Ammon's horn (tissue), 1 donor: Measurements from ENCODE around the gene GUCA2A.
A peak's percentile ranks its signal among the peaks of the same experiment; 100 is the strongest.

Source experiments
- DNase-seq: peaks from one replicate; pipeline ENCODE4 v3.0.0-alpha.2; 2016; ENCODE audit warnings: low spot score

The GUCA2A gene

DNA sequence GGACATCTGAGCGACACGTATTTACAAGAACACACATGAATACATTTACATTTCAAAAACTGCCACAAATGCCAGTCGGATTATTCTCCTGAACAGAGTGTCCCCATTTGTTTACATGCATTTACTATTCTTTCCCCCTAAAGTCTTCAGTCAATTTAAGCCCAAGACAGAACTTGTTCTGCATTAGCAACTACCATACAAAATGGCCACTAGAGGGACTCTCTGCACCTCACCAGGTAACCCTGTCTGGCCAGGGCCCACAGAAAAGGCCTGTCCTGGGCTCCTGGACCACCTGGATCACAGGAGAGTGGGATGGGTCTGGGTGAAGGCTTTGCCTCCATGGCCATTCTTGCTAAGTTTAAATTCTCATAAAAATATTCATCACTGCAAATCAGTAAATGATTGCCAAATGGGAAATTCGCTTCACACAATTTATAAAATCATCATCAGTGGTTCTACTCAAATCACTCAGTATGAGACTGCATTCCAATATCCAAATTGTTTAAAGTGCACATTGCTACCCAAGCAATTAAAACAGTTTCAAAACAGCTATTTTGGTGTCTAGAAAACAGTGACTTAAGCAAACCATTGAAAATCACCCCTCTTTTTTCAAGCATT lies 12.5 kb upstream of the GUCA2A start:
- peak; percentile 63 for DNase-seq

DNA sequence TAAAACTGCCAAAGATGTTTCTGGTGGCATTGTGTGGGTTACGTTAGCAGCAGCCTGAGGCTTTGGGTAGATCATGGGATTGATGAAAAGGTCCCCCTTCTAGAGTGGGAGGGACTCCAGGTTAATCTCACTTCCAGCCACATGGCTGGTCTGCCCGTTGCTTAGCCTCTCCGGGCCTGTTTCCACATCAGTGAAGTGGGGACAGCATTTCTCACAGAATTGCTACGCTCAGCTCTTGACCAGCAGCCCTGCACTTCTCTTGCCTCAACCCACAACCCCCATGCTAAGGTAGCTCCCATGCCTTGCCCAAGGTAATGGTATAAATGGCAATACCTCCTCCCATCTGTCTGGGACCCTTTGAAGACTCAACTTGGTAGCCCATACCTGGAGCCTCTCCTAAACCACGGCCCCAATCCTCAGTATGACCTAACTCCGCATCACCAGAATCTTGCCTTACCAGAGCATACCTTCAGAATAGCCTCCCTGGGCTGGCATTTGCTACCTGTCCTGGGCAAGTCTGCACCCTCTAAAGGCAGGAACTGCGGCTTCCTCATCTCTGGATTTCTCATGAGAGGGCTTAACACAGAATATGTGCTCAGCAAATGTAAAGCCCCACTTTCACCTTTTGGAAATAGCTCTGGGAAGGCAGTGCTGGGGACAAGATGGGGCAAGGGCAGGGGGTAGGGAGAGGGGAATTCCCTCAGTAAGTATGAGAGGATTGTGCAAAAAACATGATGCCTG lies 10.9 kb upstream of the GUCA2A start:
- no peak for DNase-seq

DNA sequence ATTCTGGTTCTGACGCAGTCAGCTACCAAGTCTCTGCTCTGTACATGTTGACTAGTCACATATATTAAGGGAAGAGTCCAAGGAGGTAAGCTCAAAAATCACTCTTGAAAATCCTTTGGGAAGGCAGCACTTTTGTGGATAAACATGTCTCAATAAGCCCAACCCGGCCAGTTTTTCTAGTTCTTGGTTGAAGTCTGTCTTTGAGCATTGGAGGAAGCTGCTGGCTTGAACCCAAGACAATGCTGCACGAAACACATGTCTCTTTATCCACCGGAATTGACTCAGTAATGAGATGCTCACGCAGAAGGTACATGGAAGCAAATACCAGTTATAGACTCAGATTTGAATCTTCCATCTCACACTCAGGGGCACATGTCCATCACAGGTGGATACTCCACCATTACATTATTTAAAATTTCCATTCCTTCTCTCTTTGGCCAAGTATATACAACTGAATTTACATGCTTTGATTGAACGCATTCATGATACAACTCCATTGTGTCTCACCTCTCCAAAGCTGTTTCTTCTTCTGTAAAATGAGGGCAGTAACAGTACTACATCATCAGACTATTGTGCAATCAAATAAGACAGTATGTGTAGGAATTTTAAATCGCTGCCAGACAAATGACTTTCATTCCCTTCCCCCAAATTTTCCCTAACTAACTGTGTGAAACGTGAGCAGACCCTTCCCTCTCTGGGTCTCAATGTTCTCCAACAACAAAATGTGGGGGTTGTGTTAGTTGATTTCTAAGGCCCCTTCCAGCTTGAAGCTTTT lies 9.6 kb upstream of the GUCA2A start:
- DNase-seq, result peak; percentile 44

DNA sequence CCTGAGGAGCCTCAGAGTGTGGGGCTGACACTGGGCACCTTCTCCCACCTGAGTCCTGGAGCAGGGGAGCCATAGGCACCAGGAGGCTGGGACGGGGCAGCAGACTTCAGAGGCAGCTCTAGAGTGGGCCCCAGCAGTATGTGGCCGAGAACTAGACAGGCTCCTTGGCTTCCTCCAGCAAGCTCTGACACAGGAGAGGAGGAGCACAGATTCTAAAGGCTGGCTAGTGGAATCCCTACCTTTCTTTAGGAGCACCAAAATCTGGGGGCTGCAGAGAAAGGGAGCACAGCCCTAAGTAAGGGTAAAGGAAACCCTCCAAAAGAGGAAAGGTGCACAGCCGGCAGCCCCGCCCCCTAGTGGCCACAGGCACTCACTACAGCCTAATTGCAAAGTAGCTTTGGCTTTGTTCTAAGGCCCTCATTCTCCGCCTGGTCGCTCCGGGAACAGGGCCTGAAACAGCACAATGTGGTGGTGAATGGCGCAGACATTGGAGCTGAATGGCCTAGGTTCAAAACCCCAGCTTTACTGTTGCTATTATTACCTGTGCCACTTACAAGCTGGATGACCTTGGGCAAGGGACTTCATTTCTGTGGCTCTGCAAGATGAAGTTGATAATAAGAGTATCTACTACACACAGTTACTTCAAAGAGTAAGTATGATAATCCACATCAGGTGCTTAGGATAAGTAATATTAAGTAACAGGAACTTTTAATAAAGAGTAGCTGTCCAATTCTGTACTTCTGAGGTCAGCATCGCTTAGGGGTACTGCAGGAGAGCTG lies 8.8 kb upstream of the GUCA2A start:
- DNase-seq, result peak; percentile 73

DNA sequence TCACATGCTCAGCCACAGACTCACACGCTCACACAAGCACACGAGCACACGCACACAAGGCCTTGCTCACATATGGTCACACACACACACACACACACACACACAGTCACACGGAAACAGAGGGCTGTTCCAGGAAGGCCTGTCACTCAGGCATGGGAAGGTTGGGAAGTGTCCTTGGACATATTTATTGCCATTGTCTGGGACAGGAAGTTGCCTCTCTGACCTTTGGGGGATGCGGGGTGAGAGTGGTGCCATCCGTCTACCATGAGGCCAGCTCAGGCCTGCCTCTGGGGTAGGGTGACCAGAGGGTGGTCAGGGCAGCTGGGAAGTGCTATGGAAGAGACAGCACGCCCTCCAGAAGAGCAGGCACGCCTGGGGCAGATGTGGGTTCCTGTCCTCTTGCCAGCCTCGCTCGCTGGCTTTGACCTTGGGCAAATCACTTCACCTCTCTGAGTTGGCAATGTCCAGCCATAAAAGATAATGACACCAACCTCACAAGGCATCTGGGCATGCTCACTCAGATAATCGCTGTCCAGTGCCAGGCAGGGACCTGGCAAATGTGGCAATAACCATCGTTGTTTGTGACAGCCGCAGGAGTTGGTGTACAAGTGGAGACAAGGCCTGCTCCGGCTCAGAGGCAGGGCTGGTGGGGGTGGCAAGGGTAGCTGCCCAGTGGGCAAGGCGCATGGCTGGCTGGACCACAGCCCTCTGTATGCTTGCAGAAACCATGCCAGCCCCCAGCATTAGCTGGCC lies 8.0 kb upstream of the GUCA2A start:
- peak; percentile 15 for DNase-seq

DNA sequence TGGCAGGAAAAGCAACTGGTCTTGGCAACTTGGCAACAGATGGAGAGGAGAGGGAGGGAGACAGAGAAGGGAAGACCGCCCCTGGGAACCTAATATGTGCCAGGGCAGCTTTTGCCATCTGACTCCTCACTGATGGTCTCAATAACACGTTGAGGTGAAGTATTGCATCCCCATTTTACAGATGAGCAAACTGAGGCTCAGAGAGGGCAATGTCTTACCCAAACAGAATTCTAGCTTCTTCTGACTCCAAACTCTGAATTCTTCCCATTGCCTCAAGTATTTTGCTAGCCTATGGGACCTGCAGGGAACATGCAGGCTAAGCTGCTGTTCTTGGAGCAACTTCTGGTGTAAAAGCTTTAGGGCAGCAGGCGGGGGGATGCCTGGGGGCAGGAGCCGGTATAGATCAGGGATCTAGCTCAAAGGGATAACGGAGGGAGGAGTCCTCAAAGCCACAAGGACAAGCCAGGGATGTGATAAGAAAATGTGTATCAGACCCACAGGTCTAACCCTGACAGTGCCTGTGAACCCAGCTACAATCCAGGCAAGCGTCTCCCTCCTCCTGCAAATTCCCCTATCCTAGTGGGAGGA lies 7.2 kb upstream of the GUCA2A start:
- DNase-seq, result no peak

DNA sequence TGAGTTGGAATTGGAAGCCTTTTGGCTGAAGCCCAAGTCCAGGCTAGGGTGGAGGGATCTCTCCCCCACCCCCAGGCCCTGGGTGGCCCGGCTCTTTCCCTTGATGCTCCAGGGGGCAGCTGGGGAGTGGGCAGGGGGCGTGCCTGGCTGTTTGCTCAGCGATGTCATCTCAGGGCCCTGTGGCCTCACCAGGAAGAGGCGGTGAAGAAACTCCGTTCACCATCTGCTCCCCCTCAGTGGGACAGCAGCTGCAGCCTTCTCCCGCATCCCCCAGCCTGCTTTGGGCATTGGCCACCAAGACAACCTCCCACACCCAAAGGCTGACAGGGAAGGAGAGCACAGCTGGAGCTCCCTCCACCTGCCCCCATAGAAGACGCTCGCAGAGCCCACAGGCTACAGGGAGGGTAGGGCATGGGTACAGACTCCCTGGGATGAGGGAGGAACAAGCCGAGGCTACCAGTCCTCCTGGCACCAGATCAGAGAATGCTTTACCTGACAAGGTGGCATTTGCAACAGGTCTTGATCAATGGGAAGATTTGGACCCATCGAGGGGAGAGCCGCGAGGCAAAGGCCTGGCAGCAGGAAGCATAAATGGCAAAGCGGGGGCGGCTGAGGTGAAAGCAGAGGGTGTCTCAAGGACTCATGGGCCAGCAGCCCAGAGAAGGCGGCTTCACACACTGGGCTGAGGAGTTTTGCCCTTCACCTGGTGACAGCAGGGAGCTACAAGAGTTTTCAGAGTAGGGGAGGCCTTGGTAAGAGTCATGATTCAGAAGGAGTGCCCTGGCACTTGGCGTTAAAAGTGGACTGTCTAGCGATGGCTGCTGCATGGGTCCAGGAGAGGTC lies 6.5 kb upstream of the GUCA2A start:
- no peak for DNase-seq

DNA sequence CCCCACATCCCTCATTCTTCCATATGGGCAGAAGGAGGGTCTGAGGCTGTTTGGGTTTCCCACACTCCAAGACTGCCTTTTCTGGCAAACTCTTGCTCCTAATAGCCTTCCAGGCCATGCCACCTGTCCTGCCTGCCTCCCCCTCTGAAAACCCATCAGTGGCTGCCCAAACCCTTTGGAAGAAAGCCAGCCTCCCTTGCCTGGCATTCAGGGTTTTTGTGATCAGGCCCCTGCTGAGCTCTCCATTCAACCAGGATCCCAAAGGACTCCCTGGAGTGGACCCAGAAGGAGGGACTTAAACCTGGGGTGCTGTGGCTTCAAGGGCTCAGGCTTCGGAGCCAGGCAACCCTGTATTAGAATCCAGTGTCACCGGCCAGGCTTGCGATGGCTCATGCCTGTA lies 4.2 kb upstream of the GUCA2A start:
- no peak for DNase-seq

DNA sequence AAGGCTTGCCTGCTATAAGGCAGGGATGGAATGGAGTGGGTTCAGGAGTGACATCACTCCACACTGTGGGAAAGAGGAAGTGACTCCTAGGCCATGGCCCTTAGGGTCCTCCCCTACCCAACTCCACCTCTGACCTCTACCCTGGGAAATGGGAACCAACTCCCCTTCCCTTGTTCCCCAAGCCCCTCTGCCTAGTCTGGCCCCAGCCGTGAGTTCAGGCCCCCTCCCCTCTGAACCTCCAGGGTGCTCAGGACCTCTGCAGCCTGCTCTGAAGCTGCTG lies 3.8 kb upstream of the GUCA2A start:
- no peak for DNase-seq

DNA sequence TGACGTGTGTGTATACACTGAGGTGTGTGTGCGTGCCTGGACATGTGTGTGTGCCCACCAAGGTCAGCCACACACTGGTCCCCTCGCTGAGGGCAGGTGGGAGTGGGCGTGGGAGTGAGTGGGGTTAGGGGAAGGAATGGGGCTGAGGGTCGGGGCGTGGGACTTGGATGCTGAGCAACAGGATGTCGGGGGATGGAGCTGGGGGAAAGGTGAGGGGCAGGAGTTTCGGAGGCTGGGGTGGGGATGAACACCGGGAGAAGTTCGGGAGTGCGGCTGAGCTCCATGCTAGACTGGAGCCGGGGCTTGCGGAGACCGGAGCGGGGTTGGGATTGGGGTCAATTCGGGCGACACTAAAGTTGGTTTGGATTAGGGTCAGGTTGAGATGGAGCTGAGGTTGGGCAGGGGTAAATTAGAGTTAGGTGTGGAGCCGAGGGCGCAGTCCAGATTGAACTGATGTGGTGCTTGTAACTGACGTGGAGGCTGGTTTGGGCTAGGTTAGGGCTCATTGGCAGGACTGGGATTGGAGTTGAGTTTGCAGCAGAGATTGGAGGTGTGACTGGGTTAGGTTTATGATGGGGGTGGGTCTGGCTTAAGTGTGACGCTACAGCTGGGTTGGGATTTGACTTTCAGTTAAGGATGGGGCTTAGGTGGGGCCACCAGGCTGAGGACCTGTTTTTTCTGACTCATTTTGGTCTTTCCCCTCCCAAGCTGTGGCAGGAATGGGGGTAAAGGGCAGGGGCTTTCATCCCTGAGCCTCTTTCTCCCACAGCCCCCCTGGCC lies 3.3 kb upstream of the GUCA2A start:
- DNase-seq, result no peak

DNA sequence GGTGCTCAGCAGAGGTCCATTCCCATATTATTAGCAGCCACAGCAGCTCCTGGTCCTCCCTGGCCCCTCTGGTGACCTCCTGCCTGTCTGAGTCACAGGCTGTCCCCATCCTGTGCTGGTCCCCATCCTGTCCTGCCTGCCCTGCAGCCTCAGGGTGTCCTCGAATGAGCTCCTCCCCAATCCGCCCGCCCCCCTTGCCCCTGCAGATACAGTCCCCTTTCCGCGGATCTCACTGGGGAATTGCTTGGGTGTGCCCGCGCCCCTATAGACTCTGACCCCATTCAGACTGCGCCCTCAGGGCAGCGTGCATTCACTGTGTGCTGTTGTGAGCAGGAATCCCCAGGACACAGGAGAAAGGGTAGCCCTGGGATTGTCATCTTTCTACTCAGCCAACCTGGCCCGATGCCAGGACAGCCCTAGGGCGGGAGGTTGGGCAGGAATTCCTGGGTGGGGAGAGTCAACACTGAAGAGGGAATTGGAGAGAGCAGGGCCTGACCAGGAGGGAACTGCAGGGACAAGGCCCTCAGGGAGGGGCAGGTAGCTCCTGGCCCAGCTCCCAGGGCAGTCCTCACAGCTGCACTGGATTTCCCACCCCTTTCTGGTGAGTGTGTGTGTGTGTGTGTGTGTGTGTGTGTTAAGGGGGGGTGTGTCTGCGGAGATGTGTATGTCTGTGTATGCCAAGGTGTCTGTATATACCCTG lies 1.1 kb upstream of the GUCA2A start:
- no peak for DNase-seq

DNA sequence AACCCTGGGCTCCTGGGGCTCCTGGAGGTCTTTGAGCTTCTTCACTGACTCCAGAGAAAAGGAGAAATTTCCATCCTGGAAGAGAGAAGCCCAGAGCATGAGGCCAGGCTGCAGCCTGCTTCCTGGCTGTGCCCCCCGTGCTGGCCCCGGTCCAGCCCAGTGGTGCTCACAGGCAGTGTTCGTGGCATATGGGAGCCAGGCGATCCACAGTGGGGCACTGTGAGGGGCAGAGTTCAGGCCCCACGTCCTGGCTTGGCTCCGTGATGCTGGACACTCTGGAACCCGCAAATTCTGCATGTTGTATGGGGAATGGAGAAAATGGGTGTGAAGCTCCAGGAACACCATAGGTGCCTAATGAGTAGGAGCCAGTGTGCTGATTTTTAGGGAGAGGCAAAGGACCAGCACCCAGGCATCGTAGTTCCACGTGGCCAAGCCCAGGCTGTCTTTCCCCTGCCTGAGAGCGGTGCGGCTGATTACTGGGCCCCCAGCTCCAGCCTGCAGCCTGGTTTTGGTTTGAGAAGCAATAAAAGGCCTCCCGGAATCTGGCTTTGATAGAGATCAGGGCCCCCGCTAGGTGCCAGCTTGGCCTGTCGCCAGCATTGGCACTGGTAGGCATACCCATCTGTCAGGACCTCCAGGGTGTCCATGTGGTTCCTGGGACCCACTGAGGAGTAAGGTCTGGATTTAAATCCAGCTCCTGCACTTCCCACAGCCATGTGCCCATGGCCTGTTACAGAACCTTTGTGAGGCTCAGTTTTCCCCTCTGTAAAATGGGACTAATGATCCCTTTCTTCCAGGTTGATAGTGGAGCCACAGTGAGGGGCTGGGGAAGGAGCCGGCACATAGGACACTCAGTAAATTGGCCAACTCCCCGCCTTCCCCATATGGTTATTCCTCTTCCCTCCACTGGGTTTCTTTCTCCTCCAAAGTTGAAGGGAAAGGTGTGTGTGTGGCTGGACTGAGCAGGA lies 725 bp downstream of the GUCA2A start:
- DNase-seq, result no peak

DNA sequence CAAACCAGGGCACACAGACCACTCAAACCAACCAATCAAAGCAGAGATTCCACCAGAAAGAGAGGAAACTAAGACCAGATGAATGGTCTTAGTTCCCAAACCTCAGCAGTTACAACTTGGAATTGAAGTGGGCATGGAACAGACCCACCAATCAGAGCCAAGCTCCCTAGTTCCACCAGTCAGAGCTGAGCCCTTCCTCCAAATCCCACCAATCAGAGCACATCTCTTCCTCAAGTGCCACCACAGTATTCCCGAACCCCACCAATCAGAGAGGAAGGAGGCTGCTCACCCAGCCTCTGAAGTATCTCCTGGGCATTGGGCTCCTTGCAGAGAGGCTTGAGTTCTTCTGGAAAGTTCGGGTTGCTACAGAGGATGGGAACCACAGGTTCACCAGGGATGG lies 1.4 kb downstream of the GUCA2A start:
- DNase-seq, result no peak

DNA sequence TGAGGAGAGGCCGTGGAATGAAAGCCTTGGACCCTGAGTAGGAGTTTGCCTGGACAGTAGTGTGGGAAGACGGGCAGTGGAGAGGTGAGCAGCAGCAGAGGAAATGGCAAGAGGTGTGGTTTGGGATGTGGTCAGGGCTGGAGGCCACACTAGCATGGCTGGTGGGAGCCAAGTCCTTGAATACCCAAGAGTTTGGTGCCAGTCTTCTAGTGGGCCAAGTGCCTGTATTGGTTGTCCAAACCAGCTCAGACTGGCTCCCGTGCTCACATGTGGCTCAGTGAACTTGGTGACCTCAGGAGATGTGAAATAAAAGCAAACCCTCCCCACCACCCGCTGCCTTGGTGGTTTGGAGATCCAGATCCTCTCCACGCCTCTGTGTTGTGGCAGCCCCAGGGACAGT lies 2.4 kb downstream of the GUCA2A start:
- DNase-seq, result no peak

DNA sequence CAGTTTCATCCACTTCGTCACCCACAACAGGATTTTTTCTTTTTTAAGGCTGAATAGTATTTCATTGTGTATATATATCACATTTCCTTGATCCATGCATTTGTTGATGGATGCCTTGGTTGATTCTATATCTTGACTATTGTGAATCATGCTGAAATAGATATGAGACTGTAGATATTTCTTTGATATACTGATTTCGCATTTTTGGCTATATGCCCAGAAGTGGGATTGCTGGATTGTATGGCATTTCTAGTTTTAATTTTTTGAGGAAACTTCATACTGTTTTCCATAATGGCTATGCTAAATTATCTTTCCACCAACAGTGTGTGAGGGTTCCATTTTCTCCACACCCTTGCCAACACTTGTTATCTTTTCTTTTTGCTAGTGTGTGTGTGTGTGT lies 6.4 kb downstream of the GUCA2A start:
- no peak for DNase-seq

DNA sequence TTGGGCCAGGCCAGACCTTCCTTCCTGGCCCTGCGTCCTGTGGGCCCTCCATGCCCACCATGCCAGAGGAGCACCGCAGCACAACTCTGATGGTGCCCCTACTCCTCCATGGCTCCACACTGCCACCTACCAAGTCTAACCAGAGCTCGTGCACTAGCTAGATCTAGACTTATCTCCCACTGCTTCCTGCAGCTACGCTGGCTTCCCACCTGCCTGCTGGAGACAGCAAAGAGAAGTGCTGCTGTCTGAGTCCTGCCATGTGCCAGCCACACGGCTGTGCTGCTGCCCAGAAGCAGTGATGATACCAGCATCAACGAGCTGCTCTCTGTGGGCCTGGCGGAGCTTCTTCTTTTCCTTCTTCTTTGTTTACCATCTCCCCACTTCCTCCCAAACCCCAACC lies 6.9 kb downstream of the GUCA2A start:
- DNase-seq, result no peak

DNA sequence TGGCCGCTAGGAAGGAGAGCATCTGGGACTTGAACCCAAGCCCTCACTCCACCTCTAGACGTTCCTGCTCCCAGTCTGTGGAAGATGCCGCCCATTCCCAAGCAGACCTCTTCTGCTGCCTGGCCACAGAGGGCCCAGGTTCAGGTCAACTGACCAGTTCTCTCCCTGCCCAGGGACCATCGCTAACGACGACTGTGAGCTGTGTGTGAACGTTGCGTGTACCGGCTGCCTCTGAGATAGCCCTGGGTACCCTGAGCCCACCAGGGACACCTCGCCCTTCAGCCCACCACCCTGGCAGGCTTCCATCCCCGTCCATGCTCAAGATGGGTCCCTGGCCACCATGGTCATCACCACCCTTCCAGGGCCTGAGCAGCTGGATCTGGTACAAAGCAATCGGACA lies 9.2 kb downstream of the GUCA2A start:
- DNase-seq, result no peak

DNA sequence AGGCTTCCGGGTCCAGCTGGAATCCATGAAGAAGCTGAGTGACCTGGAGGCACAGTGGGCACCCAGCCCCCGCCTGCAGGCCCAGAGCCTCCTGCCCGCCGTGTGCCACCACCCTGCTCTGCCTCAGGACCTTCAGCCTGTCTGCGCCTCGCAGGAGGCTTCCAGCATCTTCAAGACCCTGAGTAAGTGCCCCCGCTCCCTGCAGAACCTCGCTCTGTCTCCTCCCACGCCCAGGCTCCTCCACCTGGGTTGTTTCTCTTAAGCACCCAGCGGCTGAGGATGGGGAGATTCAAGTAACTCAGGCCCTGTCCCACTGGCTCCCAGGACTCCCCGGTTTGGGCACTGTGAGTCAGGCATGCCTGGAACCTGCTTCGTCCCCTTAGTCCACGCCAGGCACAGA lies 9.9 kb downstream of the GUCA2A start:
- DNase-seq, result no peak
